HFF-Myc (cell line): ENCODE results near the gene DNER.

Experiments used
- DNase-seq: peaks from one replicate; pipeline ENCODE4 v3.0.0-alpha.2; 2011; ENCODE audit warnings: low read depth; ENCODE audit errors: extremely low read depth
- H3K4me3 ChIP-seq: replicated peaks from 2 replicates; pipeline ENCODE4 v1.5.1; 2011; ENCODE audit warnings: low read depth, mild to moderate bottlenecking, control low read depth, low read length
- CTCF ChIP-seq: IDR thresholded peaks from 2 replicates; pipeline ENCODE4 v1.5.1; 2012; ENCODE audit warnings: mild to moderate bottlenecking, low read depth, low read length, control low read depth; ENCODE audit errors: missing control alignments

DNER gene

GRCh38 chr2:229501051-229501794, 213.1 kb downstream of the DNER start:
- no peak overlapping the region for H3K4me3 ChIP-seq
- TF ChIP-seq CTCF = no peak
- DNase-seq = no peak

GRCh38 chr2:229492034-229492433, 222.3 kb downstream of the DNER start:
- DNase-seq = no peak
- no peak overlapping the region for H3K4me3 ChIP-seq
- no peak for TF ChIP-seq CTCF

- DNase-seq = no peak
- no peak overlapping the region for H3K4me3 ChIP-seq
- TF ChIP-seq CTCF = no peak
Observed at GRCh38 chr2:229490167-229490566, 224.2 kb downstream of the DNER start.

GRCh38 chr2:229489016-229489415, 225.3 kb downstream of the DNER start:
- no peak overlapping the region for H3K4me3 ChIP-seq
- TF ChIP-seq CTCF = no peak
- DNase-seq = no peak

GRCh38 chr2:229488232-229488631, 226.1 kb downstream of the DNER start:
- no peak overlapping the region for H3K4me3 ChIP-seq
- no peak for TF ChIP-seq CTCF
- DNase-seq = no peak

GRCh38 chr2:229486673-229487072, 227.7 kb downstream of the DNER start:
- no peak for TF ChIP-seq CTCF
- no peak overlapping the region for H3K4me3 ChIP-seq
- DNase-seq = no peak

GRCh38 chr2:229485857-229486256, 228.5 kb downstream of the DNER start:
- DNase-seq = no peak
- H3K4me3 ChIP-seq = no peak overlapping the region
- no peak for TF ChIP-seq CTCF
